Activated T-cell treated with anti-CD3 and anti-CD28 coated beads for 1 hour (primary cell): ENCODE data around the gene HAS3.
"Not testable (repeated sequence)": the region's sequence is repeated elsewhere in the genome, so short reads cannot be mapped to it uniquely, and the experiment has no call there.

Experiments
- DNase-seq: peaks from one replicate; pipeline ENCODE4 v3.0.0-alpha.2; 2020; ENCODE audit warnings: low read depth

Gene HAS3

GRCh38 chr16:69105501-69106361 is at the start of gene HAS3:
TSS of gene HAS3 (plus strand) at chr16:69105653. CDS start at chr16:69109396, 3,743 bp downstream.
- no peak for DNase-seq

GRCh38 chr16:69055980-69056379 is 49.5 kb upstream of the HAS3 start:
- no peak for DNase-seq

GRCh38 chr16:69056421-69056820 is 49.0 kb upstream of the HAS3 start:
- no peak for DNase-seq

- DNase-seq: no peak
Measured at GRCh38 chr16:69057400-69058378, 47.8 kb upstream of the HAS3 start.

- DNase-seq: not testable (repeated sequence)
Measured at GRCh38 chr16:69063491-69063890, 42.0 kb upstream of the HAS3 start.

- no peak for DNase-seq
Measured at GRCh38 chr16:69064124-69064763, 41.2 kb upstream of the HAS3 start.

- no peak for DNase-seq
Measured at GRCh38 chr16:69064764-69065313, 40.6 kb upstream of the HAS3 start.

GRCh38 chr16:69069504-69069903 is 35.9 kb upstream of the HAS3 start:
- DNase-seq: no peak

GRCh38 chr16:69071036-69071435 is 34.4 kb upstream of the HAS3 start:
- DNase-seq: no peak

- no peak for DNase-seq
Measured at GRCh38 chr16:69072640-69072974, 32.8 kb upstream of the HAS3 start.

GRCh38 chr16:69073181-69073702 is 32.2 kb upstream of the HAS3 start:
- no peak for DNase-seq

GRCh38 chr16:69077251-69077650 is 28.2 kb upstream of the HAS3 start:
- no peak for DNase-seq

- no peak for DNase-seq
Measured at GRCh38 chr16:69078073-69078472, 27.4 kb upstream of the HAS3 start.

- no peak for DNase-seq
Measured at GRCh38 chr16:69079697-69080096, 25.8 kb upstream of the HAS3 start.

- no peak for DNase-seq
Measured at GRCh38 chr16:69083306-69083941, 22.0 kb upstream of the HAS3 start.

GRCh38 chr16:69084289-69084688 is 21.2 kb upstream of the HAS3 start:
- no peak for DNase-seq

GRCh38 chr16:69085032-69085695 is 20.3 kb upstream of the HAS3 start:
- DNase-seq: no peak

GRCh38 chr16:69087161-69087581 is 18.3 kb upstream of the HAS3 start:
- no peak for DNase-seq

- DNase-seq: no peak
Measured at GRCh38 chr16:69088684-69089083, 16.8 kb upstream of the HAS3 start.

- no peak for DNase-seq
Measured at GRCh38 chr16:69089091-69089910, 16.2 kb upstream of the HAS3 start.
